Fibroblast of pulmonary artery (primary cell): ENCODE results near the gene RAD51.

ENCODE experiments used
- DNase-seq: peaks from one replicate; pipeline ENCODE4 v3.0.0-alpha.2; 2010; ENCODE audit warnings: low read depth
- H3K4me3 ChIP-seq: replicated peaks from 2 replicates; pipeline ENCODE4 v1.5.1; 2011; ENCODE audit warnings: low read depth, mild to moderate bottlenecking, control low read depth, low read length, moderate library complexity
- CTCF ChIP-seq: IDR thresholded peaks from 2 replicates; pipeline ENCODE4 v1.5.1; 2011; ENCODE audit warnings: mild to moderate bottlenecking, control low read depth, low read length, inconsistent platforms; ENCODE audit errors: missing control alignments

RAD51 gene

GRCh38 chr15:40684381-40684780, 10.6 kb upstream of the RAD51 start:
- no peak overlapping the region for H3K4me3 ChIP-seq
- DNase-seq = no peak
- TF ChIP-seq CTCF = no peak

GRCh38 chr15:40685376-40685775, 9.6 kb upstream of the RAD51 start:
- no peak overlapping the region for H3K4me3 ChIP-seq
- no peak for TF ChIP-seq CTCF
- DNase-seq = no peak

GRCh38 chr15:40688932-40689799, 5.8 kb upstream of the RAD51 start:
- no peak overlapping the region for H3K4me3 ChIP-seq
- no peak for TF ChIP-seq CTCF
- no peak for DNase-seq

GRCh38 chr15:40691737-40692136, 3.2 kb upstream of the RAD51 start:
- TF ChIP-seq CTCF = no peak
- DNase-seq = no peak
- no peak overlapping the region for H3K4me3 ChIP-seq

GRCh38 chr15:40693904-40694687, 878 bp upstream of the RAD51 start:
- peak overlapping the region; percentile 97 for H3K4me3 ChIP-seq
- no peak for TF ChIP-seq CTCF
- peak; percentile 3 for DNase-seq

- peak; percentile 35 for DNase-seq
- TF ChIP-seq CTCF = no peak
- peak overlapping the region; percentile 97 for H3K4me3 ChIP-seq
Measured at GRCh38 chr15:40695469-40695890, 506 bp downstream of the RAD51 start.
